H1 (cell line): ENCODE results near the gene NUP205. TPM values are rescaled to one million over a fixed set of nuclear protein-coding genes. Genes with fewer than 3 reads are reported as not detected.

Source experiments
- BACH1 ChIP-seq: IDR thresholded peaks from 2 replicates; pipeline ENCODE4 v1.6.1; 2012; ENCODE audit warnings: low read length, improper control_type of control experiment
- BCL11A ChIP-seq, 2 experiments: IDR thresholded peaks; one replicate each; pipeline ENCODE4 v1.6.1; 2011; ENCODE audit warnings: low read depth in 2 of 2, low read length in 2 of 2, mild to moderate bottlenecking in 2 of 2
- CEBPB ChIP-seq: IDR thresholded peaks from 2 replicates; pipeline ENCODE4 v1.6.1; 2012; ENCODE audit warnings: low read depth, low read length
- CHD1 ChIP-seq: IDR thresholded peaks from 2 replicates; pipeline ENCODE4 v1.6.1; 2012; ENCODE audit warnings: low read depth, low read length, improper control_type of control experiment
- CHD7 ChIP-seq: fragments of 300-600 bp; sonication (generic); IDR thresholded peaks from 2 replicates; pipeline ENCODE4 v1.7.1; 2012; ENCODE audit warnings: low read length, moderate library complexity, mild to moderate bottlenecking, inconsistent platforms; ENCODE audit not compliant: insufficient replicate concordance
- CREB1 ChIP-seq: IDR thresholded peaks from 2 replicates; pipeline ENCODE4 v1.6.1; 2012; ENCODE audit warnings: inconsistent platforms
- GABPA ChIP-seq: IDR thresholded peaks from 2 replicates; pipeline ENCODE4 v1.6.1; 2011; ENCODE audit warnings: mild to moderate bottlenecking, low read length, moderate library complexity, borderline replicate concordance; ENCODE audit not compliant: insufficient read depth
- NANOG ChIP-seq: IDR thresholded peaks from 2 replicates; pipeline ENCODE4 v1.6.1; 2011; ENCODE audit warnings: low read length, low read depth, mild to moderate bottlenecking, inconsistent platforms; ENCODE audit not compliant: insufficient read depth, poor library complexity, severe bottlenecking
- NRF1 ChIP-seq: IDR thresholded peaks from 2 replicates; pipeline ENCODE4 v1.6.1; 2011; ENCODE audit warnings: mild to moderate bottlenecking, low read depth, low read length, improper control_type of control experiment
- SIX5 ChIP-seq: IDR thresholded peaks from 2 replicates; pipeline ENCODE4 v1.6.1; 2011; ENCODE audit warnings: mild to moderate bottlenecking, low read depth, low read length
- TCF12 ChIP-seq: IDR thresholded peaks from 2 replicates; pipeline ENCODE4 v1.6.1; 2011; ENCODE audit warnings: low read depth, mild to moderate bottlenecking, low read length
- polyA plus RNA-seq, 7 experiments: library from polyadenylated mRNA; depleted of rRNA in 3 of 7; stranded (reverse) in 5 of 7; unstranded in 2 of 7; fragments of >200 nt in 5 of 7; fragments of 200-250 nt in 2 of 7; gene quantifications; 1 replicate in 5 of 7; 2 replicates in 1 of 7; 4 replicates in 1 of 7; pipeline versions ENCODE4 v1.2.1 to v1.2.3, GENCODE V29; 2011 to 2013; ENCODE audit warnings: missing spikeins in 2 of 7, mixed read lengths in 2 of 7
- total RNA-seq: library from RNA; stranded (reverse); fragmentation: NEBNext Ultra II Directional; extraction: Animal tissue kit (Norgen Biotek cat#: 25700); gene quantifications from 2 replicates; pipeline ENCODE4 v1.2.1, GENCODE V29; 2021
- TF ChIP-seq, protein P1 (sequence below): IDR thresholded peaks from 2 replicates; pipeline ENCODE4 v1.6.1; 2011; ENCODE audit warnings: low read length, improper control_type of control experiment

Gene NUP205
- total and polyA plus RNA-seq, 2 of the 8 experiments (the other 6 are each of a cell fraction or from before 2014, with no cell fraction given) = 148 to 216 TPM

GRCh38 chr7:135620447-135620846 is 62.7 kb downstream of the NUP205 start (continued):
- TF ChIP-seq CHD7 (no peak), TCF12 (no peak), BCL11A (IDR thresholded peaks at IDR 0.05; ENCODE audit: low read depth in 2 of 2, low read length in 2 of 2) (no peak), CEBPB (no peak), CHD1 (no peak), NANOG (no peak), SIX5 (no peak), NRF1 (no peak), CREB1 (no peak), BACH1 (no peak), GABPA (no peak)
- TF ChIP-seq, protein P1, sequence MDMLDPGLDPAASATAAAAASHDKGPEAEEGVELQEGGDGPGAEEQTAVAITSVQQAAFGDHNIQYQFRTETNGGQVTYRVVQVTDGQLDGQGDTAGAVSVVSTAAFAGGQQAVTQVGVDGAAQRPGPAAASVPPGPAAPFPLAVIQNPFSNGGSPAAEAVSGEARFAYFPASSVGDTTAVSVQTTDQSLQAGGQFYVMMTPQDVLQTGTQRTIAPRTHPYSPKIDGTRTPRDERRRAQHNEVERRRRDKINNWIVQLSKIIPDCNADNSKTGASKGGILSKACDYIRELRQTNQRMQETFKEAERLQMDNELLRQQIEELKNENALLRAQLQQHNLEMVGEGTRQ = no peak
